ENCODE data around the gene MRPL4. TPM values are rescaled to one million over a fixed set of nuclear protein-coding genes. Genes with fewer than 3 reads are reported as not detected.

Gene MRPL4
- total RNA-seq, 1 experiment from 2014 or later: 99.3 TPM

DNA sequence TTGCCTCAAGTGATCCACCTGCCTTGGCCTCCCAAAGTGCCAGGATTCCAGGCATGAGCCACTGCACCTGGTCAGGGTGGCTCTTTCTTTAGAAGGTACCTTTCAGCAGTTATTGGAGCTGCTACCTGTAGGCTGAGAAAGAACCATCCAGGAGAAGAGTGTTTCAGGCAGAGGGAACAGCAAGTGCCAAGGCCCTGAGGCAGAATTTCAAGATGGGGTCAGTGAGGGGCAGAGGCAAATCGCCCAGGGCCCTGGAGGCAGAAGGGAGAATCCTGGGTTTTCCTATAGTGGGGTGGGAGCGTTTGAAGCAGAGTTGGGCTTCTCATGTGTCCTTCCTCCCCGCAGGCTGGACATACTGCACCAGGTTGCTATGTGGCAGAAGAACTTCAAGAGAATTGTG lies 2.2 kb downstream of the MRPL4 start:
- peaks cover 29 to 53% (median 49%) of the 10 kb centered on the region in 3 experiments; a peak in 6 of 7 replicates for H3K36me3 Mint-ChIP-seq (ENCODE audit: insufficient read depth in 1 of 3, low read depth in 3 of 3)
- Histone ChIP-seq H2BK15ac (ENCODE audit: low read depth, low read length) (no peak overlapping the region), H4K8ac (replicated peaks; ENCODE audit: insufficient read length, low read depth, low read length) (no peak overlapping the region), H3K27ac (ENCODE audit: insufficient read length, low read depth, low read length) (no peak overlapping the region), H2AFZ (ENCODE audit: low read length) (no peak overlapping the region), H3K23ac (ENCODE audit: insufficient read length, low read depth, low read length) (no peak overlapping the region), H2BK20ac (ENCODE audit: low read depth, low read length, poor library complexity, severe bottlenecking) (no peak overlapping the region), H2BK5ac (ENCODE audit: insufficient read length, low read length) (no peak overlapping the region), H3K4me2 (ENCODE audit: insufficient read depth, insufficient read length, low read length) (no peak overlapping the region), H2BK120ac (ENCODE audit: low read depth, low read length, poor library complexity, severe bottlenecking) (no peak overlapping the region), H4K20me1 (ENCODE audit: control insufficient read depth, insufficient read depth, insufficient read length) (peaks cover 4% of the 10 kb centered on the region), H3K4me1 (ENCODE audit: insufficient read depth, low read length) (no peaks in the 10 kb centered on the region; the same call in 1 of the 2 replicates), H3K79me2 (ENCODE audit: insufficient read depth, low read length) (no peaks in the 10 kb centered on the region), H3K23me2 (ENCODE audit: insufficient read length, low read depth, low read length, poor library complexity, severe bottlenecking) (peaks cover 4% of the 10 kb centered on the region), H3K4ac (ENCODE audit: low read depth, low read length) (no peak overlapping the region), H2AK5ac (ENCODE audit: insufficient read length, low read length) (no peak overlapping the region), H4K5ac (ENCODE audit: insufficient read length, low read depth, low read length) (no peak overlapping the region), H4K91ac (ENCODE audit: insufficient read length, low read depth, low read length) (no peak overlapping the region), H3K9ac (ENCODE audit: extremely low read depth, insufficient read length, low read length) (no peak overlapping the region), H3K79me1 (ENCODE audit: insufficient read depth, low read depth, low read length, poor library complexity, severe bottlenecking) (peaks cover 2% of the 10 kb centered on the region), H3K9me3 (ENCODE audit: control insufficient read depth, low read depth, low read length) (no peaks in the 10 kb centered on the region), H3K18ac (ENCODE audit: insufficient read length, low read depth, low read length) (no peak overlapping the region), H3T11ph (ENCODE audit: low read length) (no peak overlapping the region), H2BK12ac (ENCODE audit: insufficient read length, low read depth, low read length) (no peak overlapping the region), H3K14ac (ENCODE audit: insufficient read depth, low read length) (no peak overlapping the region), H3K27me3 (ENCODE audit: insufficient read depth, low read length) (no peaks in the 10 kb centered on the region), H3K56ac (ENCODE audit: insufficient read length, low read depth, low read length) (no peak overlapping the region)
- H3K9me3 Mint-ChIP-seq: no peaks in the 10 kb centered on the region
- H3K27ac Mint-ChIP-seq: no peak overlapping the region
- WGBS (ENCODE audit: extremely low coverage, insufficient read length, low lambda C conversion rate): no CpG with 5 or more reads among the region's 3 CpGs
- H3K4me3 Mint-ChIP-seq: peak overlapping the region in 1 of 2 experiments; percentile 97; a peak in 2 of 5 replicates
- no peak for DNase-seq
- H3K27me3 Mint-ChIP-seq (ENCODE audit: low read depth): no peaks in the 10 kb centered on the region
- H3K4me1 Mint-ChIP-seq: peaks cover 5 to 9% of the 10 kb centered on the region in 2 experiments
- TF ChIP-seq, protein P1, sequence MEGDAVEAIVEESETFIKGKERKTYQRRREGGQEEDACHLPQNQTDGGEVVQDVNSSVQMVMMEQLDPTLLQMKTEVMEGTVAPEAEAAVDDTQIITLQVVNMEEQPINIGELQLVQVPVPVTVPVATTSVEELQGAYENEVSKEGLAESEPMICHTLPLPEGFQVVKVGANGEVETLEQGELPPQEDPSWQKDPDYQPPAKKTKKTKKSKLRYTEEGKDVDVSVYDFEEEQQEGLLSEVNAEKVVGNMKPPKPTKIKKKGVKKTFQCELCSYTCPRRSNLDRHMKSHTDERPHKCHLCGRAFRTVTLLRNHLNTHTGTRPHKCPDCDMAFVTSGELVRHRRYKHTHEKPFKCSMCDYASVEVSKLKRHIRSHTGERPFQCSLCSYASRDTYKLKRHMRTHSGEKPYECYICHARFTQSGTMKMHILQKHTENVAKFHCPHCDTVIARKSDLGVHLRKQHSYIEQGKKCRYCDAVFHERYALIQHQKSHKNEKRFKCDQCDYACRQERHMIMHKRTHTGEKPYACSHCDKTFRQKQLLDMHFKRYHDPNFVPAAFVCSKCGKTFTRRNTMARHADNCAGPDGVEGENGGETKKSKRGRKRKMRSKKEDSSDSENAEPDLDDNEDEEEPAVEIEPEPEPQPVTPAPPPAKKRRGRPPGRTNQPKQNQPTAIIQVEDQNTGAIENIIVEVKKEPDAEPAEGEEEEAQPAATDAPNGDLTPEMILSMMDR (conservative IDR thresholded peaks at IDR 0.05): no peak

Data from H9 (cell line).